Stimulated activated CD8-positive, alpha-beta memory T cell treated with anti-CD3 and anti-CD28 coated beads, Interleukin-7, amount 100 ng/mL, for 1 hour (primary cell): ENCODE data around the gene BIN2.
"Not testable (repeated sequence)": the region's sequence is repeated elsewhere in the genome, so short reads cannot be mapped to it uniquely, and the experiment has no call there.

Source experiments
- DNase-seq, 2 donors: peaks; one replicate each; pipeline ENCODE4 v3.0.0-alpha.2; 2020; ENCODE audit warnings: low read depth in 2 of 2

The BIN2 gene

GRCh38 chr12:51311389-51311788 lies 12.6 kb downstream of the BIN2 start:
- no peak for DNase-seq

- DNase-seq: no peak
Observed at GRCh38 chr12:51307655-51308593, 16.1 kb downstream of the BIN2 start.

GRCh38 chr12:51306507-51306906 lies 17.5 kb downstream of the BIN2 start:
- DNase-seq: no peak

GRCh38 chr12:51300768-51301167 lies 23.2 kb downstream of the BIN2 start:
- DNase-seq: not testable (repeated sequence)

DNA sequence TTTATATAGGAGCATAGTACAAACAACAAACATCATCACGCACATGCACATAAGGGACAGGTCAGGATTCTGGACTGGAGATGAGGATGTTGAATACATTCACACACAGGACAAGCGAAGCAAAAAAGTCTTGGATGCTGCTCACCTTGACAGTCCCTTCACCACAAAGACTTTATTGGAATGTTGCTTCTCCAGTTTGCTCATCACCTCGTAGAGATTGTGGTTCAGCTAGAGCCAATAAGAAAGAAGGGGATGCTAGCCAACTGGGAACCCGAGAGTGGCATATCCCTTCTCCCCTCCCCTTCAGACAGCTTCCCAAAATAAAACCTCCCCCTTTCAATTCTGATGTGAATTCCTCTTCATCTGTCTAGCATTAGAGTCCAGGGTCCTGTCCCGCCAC lies 28.3 kb downstream of the BIN2 start:
- no peak for DNase-seq

GRCh38 chr12:51294097-51294496 lies 29.9 kb downstream of the BIN2 start:
- not testable (repeated sequence) for DNase-seq

DNA sequence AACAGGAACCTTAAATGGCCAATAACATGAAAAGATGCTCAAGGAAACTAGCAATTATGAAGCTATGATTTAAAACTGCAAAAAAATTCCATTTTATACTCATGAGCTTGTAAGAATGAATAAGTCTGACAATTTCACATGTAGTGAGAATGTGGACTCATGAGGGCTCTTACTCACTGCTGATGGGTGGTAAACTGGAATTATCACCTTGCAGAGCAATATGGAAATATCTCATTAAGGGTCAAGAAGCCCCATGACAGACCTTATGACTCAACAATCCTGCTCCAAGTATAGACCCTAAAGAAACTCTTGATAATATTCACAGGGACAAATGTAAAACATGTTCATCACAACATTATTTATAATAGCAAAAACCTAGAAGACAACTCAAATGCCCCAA lies 30.3 kb downstream of the BIN2 start:
- DNase-seq: no peak

DNA sequence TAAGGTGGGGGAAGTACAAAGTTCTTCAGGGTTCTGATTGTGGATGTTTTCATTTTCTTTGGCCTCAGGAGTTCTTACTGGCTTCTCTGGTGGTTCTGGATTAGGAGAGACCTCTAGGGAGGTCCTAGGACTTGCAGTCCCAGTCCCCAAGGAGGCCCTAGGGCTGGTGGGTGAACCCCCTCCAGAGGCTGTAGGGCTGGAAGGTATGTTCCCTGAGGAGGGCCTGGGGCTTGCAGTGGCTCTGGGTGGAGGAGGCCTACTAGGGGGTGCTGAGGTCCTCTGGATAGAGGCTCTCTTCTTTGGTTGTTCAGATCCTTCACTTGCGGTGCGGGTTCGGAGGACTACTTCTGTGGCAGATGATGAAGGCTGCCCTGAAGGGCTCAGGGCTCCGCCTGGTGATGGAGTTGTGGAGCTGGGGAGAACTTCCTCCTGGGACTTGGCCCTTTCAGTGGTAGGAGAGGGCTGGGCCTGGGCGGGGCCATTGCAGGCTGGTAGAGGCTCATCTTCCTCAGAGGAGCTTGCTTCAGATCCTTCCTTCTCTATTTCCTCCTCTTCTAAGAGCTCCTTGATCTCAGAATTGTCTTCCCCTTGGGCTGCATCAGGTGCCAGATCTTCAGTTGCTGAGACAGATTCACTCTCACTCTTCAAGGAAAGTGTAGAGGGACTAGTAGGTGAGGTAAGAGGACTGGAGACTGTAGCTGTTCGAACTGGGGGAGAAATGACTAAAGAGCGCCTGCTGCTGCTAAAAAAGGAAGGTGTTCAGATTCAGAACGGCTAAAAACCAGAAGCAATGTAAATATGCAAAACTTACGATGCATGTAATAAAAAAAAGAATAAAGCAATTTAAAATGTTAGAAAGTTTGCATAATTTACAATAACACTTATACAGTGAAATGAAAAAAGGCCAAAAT lies 32.1 kb downstream of the BIN2 start:
- not testable (repeated sequence) for DNase-seq

DNA sequence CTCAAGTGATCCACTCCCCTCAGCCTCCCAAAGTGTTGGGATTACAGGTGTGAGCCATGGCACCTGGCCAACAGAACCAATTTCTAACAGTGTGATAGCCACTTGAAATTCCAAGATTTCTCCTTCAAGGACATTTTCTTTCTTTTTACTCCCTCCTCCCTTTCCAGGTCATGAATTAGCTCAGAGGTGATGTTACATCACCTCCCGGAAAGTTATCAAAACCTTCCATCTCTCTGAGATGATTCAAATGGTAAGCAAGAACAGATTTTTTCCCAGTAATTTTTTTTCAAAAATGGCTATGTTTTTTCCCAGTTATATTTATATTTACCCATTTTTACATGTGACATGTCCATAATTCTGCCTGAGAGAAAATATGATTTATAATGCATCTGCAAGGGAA lies 38.1 kb downstream of the BIN2 start:
- DNase-seq: no peak

GRCh38 chr12:51281202-51281924 lies 42.6 kb downstream of the BIN2 start:
- DNase-seq: no peak

- DNase-seq: no peak
Observed at GRCh38 chr12:51275088-51275487, 48.9 kb downstream of the BIN2 start.

DNA sequence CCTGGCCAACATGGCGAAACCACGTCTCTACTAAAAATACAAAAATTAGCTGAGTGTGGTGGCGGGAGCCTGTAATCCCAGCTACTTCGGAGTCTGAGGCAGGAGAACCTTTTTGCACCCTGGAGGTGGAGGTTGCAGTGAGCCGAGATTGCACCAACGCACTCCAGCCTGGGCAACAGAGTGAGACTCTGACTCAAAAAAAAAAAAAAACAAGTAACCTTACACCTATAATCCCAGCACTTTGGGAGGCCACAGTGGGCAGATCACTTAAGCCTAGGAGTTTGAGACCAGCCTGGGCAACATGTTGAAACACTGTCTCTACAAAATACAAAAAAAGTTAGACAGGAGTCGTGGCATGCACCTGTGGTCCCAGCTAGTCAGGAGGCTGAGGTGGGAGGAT lies 51.2 kb downstream of the BIN2 start:
- DNase-seq: not testable (repeated sequence)

DNA sequence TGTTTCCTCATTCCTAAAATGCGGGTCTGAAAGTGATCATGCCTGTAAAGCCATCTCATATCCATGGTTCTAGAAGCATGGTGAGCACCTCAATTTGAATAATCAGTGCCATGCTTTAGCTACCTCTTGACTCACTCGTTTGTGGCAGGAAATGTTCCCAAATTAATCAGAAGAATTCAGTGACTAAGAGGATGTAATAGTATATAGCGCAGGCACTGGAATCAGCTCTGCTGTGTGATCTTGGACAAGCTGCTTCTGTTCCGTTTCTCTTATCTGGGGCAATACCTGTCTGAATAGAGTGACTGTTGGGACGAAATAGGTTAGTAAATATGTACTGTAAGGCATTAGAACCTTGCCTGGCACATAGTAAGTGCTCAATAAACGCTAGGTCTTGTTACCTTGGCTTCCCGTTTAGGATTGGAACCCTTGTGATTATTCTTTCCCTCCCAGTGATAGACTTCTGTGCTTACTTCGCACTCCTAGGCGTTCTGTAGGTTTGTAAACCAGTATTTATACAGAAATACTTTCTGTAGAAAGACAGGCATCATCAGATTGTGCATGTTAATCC lies 52.9 kb downstream of the BIN2 start:
- no peak for DNase-seq

- DNase-seq: no peak
Observed at GRCh38 chr12:51270067-51270950, 53.7 kb downstream of the BIN2 start, which contains the start of gene SMAGP. SMAGP (minus strand) TSS chr12:51270415; CDS start chr12:51269278, 1,137 bp downstream.

DNA sequence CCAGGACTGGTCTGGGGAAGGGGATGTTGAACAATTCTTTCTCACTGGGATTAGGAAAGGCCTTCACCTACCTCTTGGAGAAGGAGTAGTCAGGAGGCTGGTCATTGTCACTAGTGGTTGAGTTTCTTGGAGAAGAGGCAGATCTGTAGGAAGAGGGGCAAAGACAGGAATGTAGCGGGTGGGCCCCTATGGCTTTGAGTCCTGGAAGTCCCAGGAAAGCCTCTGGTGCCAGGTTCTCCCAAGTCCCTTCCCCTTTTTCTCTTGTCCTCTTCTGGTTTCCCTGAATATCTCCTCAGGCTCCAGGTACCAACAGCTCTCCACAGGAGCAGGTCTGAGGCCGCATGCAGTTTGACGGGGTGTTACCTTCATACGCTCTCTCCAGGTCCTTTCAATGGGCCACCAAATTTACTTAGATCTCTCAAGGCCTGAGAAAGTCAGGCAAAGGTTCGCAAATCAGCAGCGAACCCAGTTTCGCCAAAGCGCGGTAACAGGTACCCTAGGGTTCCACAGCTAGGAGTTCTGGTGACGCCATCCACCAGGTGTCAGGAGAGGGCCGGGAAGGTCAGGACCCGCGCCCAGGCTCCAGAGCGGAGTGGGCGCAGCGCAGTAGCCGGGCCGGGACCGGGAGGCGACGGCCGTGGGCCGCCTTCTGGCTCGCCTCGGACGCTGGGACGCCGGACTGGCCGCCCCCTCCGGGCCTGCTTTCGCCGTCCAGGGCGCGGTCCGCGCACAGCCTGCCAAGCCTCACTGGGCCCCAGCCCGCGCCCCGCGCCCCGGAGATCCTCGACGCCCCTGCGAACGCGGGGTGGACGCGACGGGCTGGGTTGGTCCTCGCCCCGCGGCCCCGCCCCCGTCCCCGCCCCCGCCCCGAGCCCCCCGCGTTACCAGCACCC lies 54.6 kb downstream of the BIN2 start:
- peak in 1 of 2 donors; percentile 40 for DNase-seq

GRCh38 chr12:51265024-51265423 lies 59.0 kb downstream of the BIN2 start:
- DNase-seq: no peak

GRCh38 chr12:51264297-51264696 lies 59.7 kb downstream of the BIN2 start:
- no peak for DNase-seq

DNA sequence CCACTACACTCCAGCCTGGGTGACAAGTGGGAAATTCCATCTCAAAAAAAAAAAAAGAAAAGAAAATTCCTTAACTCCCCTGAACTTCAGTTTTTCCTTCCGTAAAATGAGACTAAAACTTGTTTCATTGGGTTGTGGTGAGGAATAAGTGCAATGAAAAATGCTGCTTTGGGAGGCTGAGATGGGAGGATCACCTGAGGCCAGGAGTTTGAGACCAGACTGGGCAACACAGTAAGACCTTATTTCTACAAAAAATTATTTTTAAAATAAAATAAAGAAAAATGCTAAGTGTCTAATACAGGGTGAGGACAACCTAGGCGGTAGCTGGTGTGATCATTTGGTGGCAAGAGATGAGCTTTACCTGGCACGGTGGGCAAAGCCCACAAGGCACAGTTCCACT lies 60.6 kb downstream of the BIN2 start:
- DNase-seq: no peak

- no peak for DNase-seq
Observed at GRCh38 chr12:51262758-51263177, 61.2 kb downstream of the BIN2 start.
